CD4-positive, alpha-beta T cell treated with Interleukin-10 for 1 hour (primary cell): ENCODE measurements around the gene NPIPB4.
"Not testable (repeated sequence)": the region's sequence is repeated elsewhere in the genome, so short reads cannot be mapped to it uniquely, and the experiment has no call there.

Source experiments
- DNase-seq: peaks from one replicate; pipeline ENCODE4 v3.0.0-alpha.2; 2020

Gene NPIPB4

GRCh38 chr16:21857656-21858055 lies at the start of gene NPIPB4:
NPIPB4 (minus strand) TSS chr16:21857756; CDS start chr16:21857378, 378 bp downstream.
- not testable (repeated sequence) for DNase-seq

GRCh38 chr16:21898998-21899397 lies 41.4 kb upstream of the NPIPB4 start:
- DNase-seq, result not testable (repeated sequence)

GRCh38 chr16:21881988-21882387 lies 24.4 kb upstream of the NPIPB4 start:
- peak; percentile 32 for DNase-seq

GRCh38 chr16:21837186-21837585 lies 20.4 kb downstream of the NPIPB4 start:
- not testable (repeated sequence) for DNase-seq

GRCh38 chr16:21836334-21836733 lies 21.2 kb downstream of the NPIPB4 start:
- DNase-seq, result not testable (repeated sequence)

GRCh38 chr16:21835747-21836146 lies 21.8 kb downstream of the NPIPB4 start:
- not testable (repeated sequence) for DNase-seq

- not testable (repeated sequence) for DNase-seq
Measured at GRCh38 chr16:21834211-21834610, 23.3 kb downstream of the NPIPB4 start.

- DNase-seq, result not testable (repeated sequence)
Measured at GRCh38 chr16:21829929-21830328, 27.6 kb downstream of the NPIPB4 start.

GRCh38 chr16:21826067-21826706 lies 31.4 kb downstream of the NPIPB4 start:
- DNase-seq, result not testable (repeated sequence)

GRCh38 chr16:21825526-21825925 lies 32.0 kb downstream of the NPIPB4 start:
- not testable (repeated sequence) for DNase-seq

GRCh38 chr16:21823258-21823657 lies 34.3 kb downstream of the NPIPB4 start:
- not testable (repeated sequence) for DNase-seq

GRCh38 chr16:21820908-21821465 lies 36.6 kb downstream of the NPIPB4 start:
- not testable (repeated sequence) for DNase-seq

- peak; percentile 74 for DNase-seq
Measured at GRCh38 chr16:21820028-21820907, 37.3 kb downstream of the NPIPB4 start.

GRCh38 chr16:21819617-21820016 lies 37.9 kb downstream of the NPIPB4 start:
- DNase-seq, result not testable (repeated sequence)

- not testable (repeated sequence) for DNase-seq
Measured at GRCh38 chr16:21817012-21817411, 40.5 kb downstream of the NPIPB4 start.

- not testable (repeated sequence) for DNase-seq
Measured at GRCh38 chr16:21815694-21816093, 41.9 kb downstream of the NPIPB4 start.

- DNase-seq, result not testable (repeated sequence)
Measured at GRCh38 chr16:21802375-21802663, 55.2 kb downstream of the NPIPB4 start.

GRCh38 chr16:21801538-21802374 lies 55.8 kb downstream of the NPIPB4 start:
- DNase-seq, result peak; percentile 51

- DNase-seq, result not testable (repeated sequence)
Measured at GRCh38 chr16:21798601-21799000, 59.0 kb downstream of the NPIPB4 start.

- not testable (repeated sequence) for DNase-seq
Measured at GRCh38 chr16:21793310-21793709, 64.2 kb downstream of the NPIPB4 start.

- DNase-seq, result not testable (repeated sequence)
Measured at GRCh38 chr16:21790506-21790905, 67.0 kb downstream of the NPIPB4 start.
